Left colon (tissue), 2 donors: Measurements from ENCODE around the gene ADAMTS9. TPM values are rescaled to one million over a fixed set of nuclear protein-coding genes. Genes with fewer than 3 reads are reported as not detected.

Source experiments
- ATAC-seq: fragments of 200-7000 bp; cut with Tn5 transposase; one replicate; pipeline ENCODE4 v1.9.1; 2020; ENCODE audit warnings: mild to moderate bottlenecking, moderate library complexity
- DNase-seq, 2 donors: peaks; one replicate each; pipeline ENCODE4 v3.0.0-alpha.2; 2020
- intact Hi-C, 2 donors: fragments of 100-400 bp; cut with DNase I in 1 of 2; cut with micrococcal nuclease in 1 of 2; formaldehyde crosslinking; loops; one replicate each; pipeline versions ENCODE4 v1.11.2 to v1.14.0; 2022; cut with DNase I, micrococcal nuclease
- long read RNA-seq: library from polyadenylated mRNA; unstranded; transcript quantifications from one replicate; pipeline ENCODE4 v2.0.0, GENCODE V29; 2021
- total RNA-seq, 2 donors: library from RNA; stranded (reverse); fragmentation: NEBNext Ultra II Directional; extraction: Animal tissue kit (Norgen Biotek cat#: 25700); gene quantifications; one replicate each; pipeline ENCODE4 v1.2.1, GENCODE V29; 2021
- donor health status: DM: no; HTN: no; CAD: no.
- donor health status: DM: yes; HTN: yes; CAD: no.

Gene ADAMTS9, protein sequence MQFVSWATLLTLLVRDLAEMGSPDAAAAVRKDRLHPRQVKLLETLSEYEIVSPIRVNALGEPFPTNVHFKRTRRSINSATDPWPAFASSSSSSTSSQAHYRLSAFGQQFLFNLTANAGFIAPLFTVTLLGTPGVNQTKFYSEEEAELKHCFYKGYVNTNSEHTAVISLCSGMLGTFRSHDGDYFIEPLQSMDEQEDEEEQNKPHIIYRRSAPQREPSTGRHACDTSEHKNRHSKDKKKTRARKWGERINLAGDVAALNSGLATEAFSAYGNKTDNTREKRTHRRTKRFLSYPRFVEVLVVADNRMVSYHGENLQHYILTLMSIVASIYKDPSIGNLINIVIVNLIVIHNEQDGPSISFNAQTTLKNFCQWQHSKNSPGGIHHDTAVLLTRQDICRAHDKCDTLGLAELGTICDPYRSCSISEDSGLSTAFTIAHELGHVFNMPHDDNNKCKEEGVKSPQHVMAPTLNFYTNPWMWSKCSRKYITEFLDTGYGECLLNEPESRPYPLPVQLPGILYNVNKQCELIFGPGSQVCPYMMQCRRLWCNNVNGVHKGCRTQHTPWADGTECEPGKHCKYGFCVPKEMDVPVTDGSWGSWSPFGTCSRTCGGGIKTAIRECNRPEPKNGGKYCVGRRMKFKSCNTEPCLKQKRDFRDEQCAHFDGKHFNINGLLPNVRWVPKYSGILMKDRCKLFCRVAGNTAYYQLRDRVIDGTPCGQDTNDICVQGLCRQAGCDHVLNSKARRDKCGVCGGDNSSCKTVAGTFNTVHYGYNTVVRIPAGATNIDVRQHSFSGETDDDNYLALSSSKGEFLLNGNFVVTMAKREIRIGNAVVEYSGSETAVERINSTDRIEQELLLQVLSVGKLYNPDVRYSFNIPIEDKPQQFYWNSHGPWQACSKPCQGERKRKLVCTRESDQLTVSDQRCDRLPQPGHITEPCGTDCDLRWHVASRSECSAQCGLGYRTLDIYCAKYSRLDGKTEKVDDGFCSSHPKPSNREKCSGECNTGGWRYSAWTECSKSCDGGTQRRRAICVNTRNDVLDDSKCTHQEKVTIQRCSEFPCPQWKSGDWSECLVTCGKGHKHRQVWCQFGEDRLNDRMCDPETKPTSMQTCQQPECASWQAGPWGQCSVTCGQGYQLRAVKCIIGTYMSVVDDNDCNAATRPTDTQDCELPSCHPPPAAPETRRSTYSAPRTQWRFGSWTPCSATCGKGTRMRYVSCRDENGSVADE (N-terminal part only)
- total RNA-seq = 1 to 10 TPM; 6.3 to 7.0 TPM
- long read RNA-seq, partial matches to known transcripts = 0 of 2 reads
- long read RNA-seq, other reads (novel, unspliced or antisense) = 2 of 2 reads

DNA sequence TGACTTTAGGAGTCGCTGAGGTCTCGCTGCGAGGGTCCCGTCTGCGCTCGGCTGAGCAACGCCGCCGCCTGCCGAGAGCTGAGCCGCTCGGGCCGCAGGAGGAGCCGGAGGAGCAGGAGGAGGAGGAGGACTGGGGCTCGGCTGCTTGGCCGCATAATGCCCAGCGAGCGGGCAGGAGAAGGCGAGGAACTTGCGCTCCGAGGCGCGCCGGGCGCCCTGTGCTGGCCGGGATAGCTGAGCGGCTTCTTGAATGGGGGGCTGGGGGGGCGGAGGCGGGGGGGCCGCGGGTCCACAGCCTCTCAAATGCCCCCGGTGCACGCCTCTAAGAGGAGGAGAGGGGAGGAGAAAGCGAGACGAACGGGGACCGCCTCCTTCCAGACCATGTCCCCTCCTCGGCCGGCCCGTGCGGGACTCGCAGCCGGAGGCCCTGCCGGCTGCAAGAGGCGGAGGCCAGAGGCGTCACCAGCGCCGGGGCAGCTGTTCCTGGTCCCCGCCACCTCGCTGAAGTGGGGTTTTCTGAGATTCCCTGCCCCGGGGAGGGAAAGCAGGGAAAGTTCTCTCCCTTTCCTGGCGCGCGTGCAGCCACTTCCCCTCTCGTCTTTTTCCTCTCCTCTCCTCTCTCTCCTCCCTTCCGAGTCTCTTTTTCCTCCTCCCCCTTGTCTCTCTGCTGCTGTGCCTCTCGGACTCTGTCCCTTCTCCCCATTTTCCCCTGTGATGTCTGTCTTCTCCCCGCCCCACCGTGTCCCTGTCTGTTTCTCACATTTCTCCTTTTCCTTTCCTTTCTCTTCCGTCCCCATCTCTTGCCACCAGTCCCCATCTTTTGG is at the start of gene ADAMTS9:
TSS of gene ADAMTS9 (minus strand) at position 220 of the 824 bp plus-strand sequence. CDS start 343 bp downstream, outside the sequence.
- DNase-seq (peak; percentile 54 to 60), ATAC-seq (peak; percentile 55)
- intact Hi-C loops = loop anchor here in 1 of 2 donors (10.0 kb wide), 1 partner anchor 477 kb away; no protein-coding TSS in a partner anchor

DNA sequence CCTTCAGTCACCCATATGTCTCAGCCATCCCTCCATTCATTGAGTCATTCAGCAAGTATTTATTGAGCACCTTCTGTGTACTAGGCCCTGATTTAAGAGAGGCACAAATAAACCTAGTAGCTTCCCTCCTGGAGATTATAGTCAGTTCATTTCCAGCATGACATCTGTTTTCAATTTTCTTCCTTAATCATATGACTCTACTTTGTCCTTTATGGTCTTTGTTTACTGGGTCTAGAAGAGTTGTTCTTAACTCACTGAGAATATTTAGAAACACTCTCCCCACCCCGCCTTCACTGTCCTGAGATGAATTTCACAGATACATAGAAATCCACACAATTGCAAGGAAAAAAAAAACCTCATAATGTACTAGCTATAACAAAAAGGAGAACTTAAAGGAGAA is 44.8 kb upstream of the ADAMTS9 start:
- intact Hi-C loops = no loop called here
- ATAC-seq (no peak), DNase-seq (no peak)

DNA sequence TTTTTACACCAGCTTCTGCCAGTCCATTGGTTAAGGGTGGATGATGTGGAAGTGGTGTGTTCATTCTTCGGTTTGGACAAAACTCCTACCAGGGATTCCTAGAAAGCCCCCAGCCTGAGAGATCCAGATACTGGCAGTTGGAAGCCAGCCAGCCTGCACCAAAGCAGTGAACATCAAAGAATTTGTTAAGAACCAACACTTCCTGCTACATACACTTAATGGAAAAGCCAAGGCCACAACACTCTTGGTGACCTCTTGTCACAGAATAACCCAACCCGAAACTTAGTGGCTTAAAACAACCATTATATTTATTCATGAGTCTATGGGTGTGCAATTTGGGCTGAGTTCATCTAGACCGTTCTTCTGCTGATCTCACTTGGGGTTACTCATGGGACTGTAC is 42.9 kb upstream of the ADAMTS9 start:
- intact Hi-C loops = no loop called here
- ATAC-seq (no peak), DNase-seq (no peak)

DNA sequence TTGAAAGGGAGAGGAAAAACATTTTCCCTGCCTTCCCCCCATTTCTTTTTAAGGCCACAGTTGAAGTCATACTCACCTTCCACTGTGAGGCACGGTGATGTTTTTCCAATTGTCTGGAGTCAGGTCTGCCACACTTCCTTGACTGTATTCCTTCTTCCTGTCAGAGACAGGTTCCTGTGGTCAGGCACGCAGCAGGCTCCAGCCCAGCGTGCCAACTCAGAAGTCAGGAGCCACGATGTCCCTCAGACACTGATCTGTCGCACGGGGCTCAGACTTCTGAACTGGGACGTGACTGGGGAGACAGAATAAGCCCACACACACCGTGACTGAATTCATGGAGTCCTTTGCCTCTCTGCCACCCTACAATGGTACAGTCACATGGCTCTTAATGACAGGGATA is 41.2 kb upstream of the ADAMTS9 start:
- intact Hi-C loops = no loop called here
- ATAC-seq = no peak
- DNase-seq = no peak

DNA sequence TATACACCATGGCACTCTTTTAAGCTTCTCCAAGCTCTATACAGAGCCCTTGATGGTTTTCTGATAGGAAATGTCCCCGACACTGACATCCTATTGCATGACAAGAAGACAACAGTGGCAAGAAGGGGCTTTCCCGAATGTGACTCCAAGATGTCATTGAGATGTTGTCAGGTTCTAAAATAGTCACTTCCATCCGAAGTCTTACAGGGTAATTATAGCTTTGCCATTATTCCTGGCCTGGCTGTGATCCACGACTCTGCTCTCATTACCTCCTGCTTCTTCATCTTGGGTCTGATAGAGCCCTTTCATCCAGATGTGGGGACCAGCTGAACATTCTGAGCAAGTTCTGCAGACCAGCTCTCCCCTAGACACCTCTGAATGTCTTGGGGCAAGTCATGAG is 40.6 kb upstream of the ADAMTS9 start:
- DNase-seq (no peak), ATAC-seq (no peak)
- intact Hi-C loops = no loop called here

DNA sequence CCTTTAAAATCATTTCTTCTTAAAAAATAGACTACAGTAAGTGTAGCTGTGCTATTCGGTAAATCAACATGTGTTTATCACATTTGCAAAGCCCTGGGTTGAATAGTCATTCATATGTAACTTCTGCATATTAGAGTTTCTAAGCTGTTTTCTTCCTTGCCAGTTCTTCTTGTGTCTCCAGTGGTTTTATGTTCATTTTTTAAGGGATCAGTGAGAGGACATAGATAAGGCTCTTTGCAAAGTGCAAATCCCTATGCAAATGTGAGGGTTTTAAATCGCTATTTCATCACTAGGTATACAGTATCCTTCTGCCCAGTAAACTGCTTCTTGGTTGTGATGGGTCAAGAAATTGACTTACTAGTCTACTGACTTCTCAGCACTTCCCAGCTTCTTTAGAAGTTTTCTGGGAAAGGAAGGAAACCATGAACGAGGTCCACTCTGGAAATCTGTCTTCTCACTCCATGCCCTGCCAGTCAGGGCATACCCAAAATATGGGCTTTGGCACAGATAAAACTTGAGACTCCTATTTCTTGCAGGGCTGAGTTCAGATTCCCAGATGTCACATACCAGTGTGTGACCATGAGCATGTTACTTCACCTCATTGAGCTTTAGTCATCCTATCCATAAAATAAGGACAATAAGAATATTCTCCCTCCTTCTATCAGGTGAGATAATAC is 38.8 kb upstream of the ADAMTS9 start:
- intact Hi-C loops = no loop called here
- ATAC-seq = no peak
- no peak for DNase-seq

DNA sequence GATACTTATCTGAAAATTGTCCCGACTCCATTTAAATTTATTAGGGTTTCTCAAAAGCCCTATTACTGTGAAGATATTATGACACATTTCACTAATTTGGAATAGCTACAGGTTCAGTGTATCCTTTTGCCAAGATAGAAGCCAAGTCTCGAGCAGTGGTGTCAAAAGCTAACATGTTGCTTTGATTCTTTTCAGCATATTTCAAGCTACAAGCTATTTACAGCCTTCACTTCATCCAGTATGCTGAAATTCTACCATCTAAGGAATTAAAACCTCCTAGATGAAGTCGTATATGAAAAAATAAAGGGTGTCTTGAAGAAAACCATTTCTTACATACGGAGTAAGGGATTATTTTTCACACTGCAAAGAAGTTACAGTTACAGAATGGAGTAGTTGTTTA is 31.2 kb upstream of the ADAMTS9 start:
- ATAC-seq = no peak
- intact Hi-C loops = no loop called here
- DNase-seq = no peak

DNA sequence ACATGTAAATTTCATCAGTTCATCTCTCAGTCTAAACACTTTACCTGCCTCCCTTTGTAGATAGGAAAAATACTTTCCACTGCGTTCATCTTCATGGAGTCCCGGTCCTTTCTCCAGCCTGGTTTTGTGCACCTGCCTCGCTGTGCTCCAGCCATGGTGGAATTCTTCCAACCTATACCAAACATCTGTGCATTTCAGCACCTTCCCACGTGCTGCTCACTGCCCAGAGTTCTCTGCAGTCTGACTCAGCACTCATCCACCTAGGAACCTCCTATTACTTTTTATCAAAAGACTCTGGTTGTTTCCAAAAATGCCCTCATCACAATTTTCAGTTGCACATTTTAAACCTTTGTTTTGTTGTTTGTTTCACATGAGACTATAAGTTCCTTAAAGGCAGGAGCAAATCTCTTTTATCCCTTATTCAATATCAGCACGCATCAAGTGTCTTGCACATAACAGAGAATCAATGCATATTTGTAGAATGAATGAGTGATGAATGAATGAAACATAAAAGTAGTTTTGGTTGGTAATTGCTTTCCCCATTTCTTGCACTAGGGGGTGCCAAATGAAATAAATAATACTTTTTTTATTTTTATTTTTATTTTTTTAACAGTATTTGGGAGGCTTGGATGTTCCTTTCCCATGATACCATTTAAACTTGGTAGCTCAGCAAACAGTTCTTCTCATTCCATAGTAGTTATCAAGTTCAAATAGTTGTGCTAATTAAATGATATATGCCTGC is 30.2 kb upstream of the ADAMTS9 start:
- intact Hi-C loops = no loop called here
- DNase-seq (no peak), ATAC-seq (no peak)

DNA sequence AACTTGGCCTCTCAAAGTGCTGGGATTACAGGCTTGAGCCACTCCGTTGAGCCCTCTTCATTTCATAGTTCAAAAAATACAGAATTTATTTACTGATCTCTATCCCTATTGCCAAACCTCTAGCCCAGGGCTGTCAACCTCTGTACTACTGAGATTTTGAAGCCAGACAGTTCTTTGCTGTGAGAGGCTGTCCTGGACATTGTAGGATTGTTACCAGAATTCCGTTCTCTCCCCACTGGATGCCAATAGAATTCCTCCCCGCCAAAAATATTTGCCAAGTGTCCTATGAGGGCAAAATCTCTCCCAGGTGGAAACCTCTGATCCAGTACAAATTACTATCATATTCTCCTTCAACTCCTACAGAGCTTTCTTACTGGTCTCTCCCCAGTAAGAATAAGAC is 29.6 kb upstream of the ADAMTS9 start:
- intact Hi-C loops = no loop called here
- ATAC-seq (no peak), DNase-seq (no peak)

DNA sequence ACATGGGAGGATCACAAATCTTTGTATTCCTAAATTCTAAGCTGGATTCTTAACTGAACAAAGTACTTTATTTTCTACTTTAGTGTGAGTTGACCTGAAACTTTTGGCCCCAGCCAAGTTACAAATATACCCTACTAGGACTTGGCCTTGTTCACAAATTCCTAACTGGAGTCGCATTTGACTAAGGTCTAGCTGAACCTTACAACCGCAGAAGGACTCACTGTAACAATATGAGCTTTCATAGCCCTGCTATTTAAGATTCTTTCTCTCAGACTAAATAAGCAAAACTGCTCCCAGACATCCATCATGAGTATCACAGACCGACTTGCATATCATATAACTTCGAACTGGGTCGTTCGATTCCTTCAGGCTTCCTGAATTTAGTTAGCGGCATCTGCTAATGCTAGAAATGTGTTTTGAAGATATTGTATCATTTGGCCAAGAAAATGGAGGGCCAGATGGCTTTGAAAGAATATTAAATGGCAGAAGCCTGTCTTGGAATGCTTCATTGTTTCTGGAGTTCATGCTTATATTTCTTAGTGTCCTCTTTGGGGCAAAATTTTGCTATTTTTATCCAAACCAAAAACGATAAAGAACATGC is 28.4 kb upstream of the ADAMTS9 start:
- ATAC-seq = no peak
- no peak for DNase-seq
- intact Hi-C loops = no loop called here

DNA sequence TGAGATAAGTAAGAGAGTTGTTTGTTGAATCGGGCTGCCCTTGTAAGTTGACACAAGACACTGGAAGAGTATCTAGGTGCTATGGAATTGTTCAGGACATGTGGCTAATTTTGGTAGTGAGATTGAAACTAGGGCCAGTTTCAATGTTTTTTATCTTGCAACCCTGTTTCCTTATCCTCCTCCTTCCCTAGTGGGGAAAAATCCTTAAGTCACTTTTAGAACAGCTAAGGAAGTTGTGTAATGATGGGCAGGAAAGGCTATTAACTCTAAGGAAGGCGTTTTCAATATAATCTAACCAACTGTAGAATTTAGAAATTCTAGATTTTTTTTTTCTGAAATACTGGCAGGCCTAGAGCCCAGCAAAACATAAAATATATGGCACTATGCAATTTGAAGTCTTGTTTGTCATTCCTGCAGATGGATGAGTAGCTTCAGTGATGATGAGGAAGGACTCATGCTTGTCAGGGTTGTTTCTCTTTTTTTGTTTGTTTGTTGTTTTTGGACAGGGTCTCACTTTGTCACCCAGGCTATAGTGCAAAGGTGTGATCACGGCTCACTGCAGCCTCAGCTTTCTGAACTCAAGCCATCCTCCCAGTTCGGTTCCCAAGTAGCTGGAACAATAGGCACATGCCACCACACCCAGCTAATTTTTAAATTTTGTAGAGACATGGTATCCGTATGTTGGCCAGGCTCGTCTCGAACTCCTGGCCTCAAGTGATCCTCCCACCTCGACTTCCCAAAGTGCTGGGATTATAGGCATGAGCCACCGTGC is 27.6 kb upstream of the ADAMTS9 start:
- DNase-seq (no peak), ATAC-seq (no peak)
- intact Hi-C loops = no loop called here

DNA sequence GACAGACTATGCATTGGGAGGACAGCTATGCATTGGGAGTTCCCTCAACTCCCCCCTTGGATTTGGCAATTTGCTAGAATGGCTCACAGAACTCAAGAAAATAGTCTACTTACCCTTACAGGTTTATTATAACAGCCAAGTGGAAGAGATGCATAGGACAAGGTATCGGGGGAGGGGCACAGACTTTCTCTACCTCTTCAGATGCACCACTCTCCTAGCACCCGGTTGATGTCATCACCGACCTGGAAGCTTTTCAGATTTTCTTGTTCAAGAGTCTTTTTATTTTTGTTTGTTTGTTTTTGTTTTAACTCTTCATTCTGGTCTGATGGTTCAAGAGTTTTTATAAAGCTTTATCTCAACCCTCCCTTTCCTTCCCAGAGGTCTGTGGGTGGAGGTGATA is 20.7 kb upstream of the ADAMTS9 start:
- intact Hi-C loops = no loop called here
- ATAC-seq = no peak
- DNase-seq = no peak

DNA sequence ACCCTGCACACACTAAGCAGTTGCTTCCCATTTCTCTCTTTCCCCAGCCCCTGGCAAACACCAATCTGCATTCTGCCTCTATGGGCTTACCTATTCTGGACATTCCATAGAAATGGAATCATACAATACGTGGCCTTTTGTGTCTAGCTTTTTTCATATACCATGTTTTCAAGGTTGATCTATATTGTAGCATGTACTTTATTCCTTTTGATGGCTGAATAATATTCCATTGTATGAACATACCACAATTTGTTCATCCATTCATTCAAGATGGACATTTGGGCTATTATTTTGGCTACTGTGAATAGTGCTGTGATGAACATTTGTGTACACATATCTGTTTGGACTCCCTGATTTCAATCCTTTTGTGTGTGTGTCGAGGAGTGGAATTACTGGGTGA is 18.1 kb upstream of the ADAMTS9 start:
- no peak for DNase-seq
- intact Hi-C loops = no loop called here
- no peak for ATAC-seq

DNA sequence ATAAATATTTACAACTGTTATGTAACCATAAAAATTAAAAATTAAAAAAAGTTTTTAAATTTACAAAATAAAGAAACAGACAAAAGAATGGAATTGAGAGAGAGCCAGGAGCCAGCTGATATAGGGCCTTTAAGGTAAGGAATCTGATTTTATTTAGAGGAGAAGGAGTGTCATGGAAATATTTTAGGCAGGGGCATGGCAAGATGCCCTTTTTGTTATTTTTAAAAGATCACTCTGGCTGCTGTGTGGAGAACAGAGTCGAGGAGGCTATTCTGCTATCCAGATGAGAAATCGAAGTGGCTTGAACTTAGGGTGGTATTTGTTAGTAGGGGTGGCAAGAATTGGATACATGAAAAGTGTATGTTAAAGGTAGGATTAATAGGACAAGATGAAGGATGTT is 9.1 kb upstream of the ADAMTS9 start:
- ATAC-seq (no peak), DNase-seq (no peak)
- intact Hi-C loops = no loop called here

DNA sequence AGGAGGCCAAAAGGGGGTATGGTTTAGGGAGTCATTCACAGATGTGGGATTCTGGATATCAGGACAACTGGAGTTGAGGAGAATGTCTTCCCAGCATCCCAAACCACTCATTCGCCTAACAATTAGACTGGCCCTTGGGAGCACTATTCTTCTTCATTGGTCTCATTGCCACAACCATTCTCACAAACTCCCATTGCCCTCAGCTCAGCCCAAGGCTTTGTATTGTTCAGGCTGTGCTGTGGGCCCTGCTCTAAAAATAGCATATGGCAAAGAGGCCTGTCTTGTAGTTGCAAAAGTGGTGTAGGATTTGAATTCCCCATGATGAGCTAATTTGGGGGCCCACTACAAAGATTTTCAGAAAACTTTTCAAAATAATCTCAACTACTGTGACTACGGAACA is 6.3 kb upstream of the ADAMTS9 start:
- ATAC-seq (no peak), DNase-seq (no peak)
- intact Hi-C loops = no loop called here

DNA sequence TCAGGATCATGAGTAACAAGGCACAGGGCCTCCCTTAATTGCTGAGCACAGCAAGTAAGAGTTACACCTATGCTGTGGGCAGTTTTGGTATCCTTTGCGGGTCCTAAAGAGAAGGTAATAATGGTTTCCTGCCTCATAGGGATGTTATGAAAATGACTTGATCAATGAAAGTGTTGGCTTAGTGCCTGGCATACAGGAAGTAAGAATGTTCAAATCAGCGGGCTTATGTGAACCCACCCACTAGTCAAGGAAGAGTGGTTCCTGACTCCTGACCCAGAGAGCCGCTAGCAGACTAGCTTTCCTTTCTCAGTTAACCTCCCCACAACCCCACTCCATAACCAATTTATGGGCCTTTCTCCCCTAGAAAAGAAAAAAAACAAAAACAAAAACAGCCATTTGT is 5.2 kb upstream of the ADAMTS9 start:
- ATAC-seq = no peak
- intact Hi-C loops = no loop called here
- DNase-seq = no peak
